ENCODE data around the gene RABGGTB. TPM values are rescaled to one million over a fixed set of nuclear protein-coding genes. Genes with fewer than 3 reads are reported as not detected.

Gene RABGGTB
- total RNA-seq, 1 experiment from 2014 or later: 162 TPM

GRCh38 chr1:75764057-75764655, 21.9 kb upstream of the RABGGTB start:
- Histone ChIP-seq H2BK20ac (ENCODE audit: low read depth, low read length, poor library complexity, severe bottlenecking) (no peak overlapping the region), H3K23ac (ENCODE audit: insufficient read length, low read depth, low read length) (no peak overlapping the region), H3K4me1 (ENCODE audit: insufficient read depth, low read length) (no peaks in the 10 kb centered on the region), H2BK15ac (ENCODE audit: low read depth, low read length) (no peak overlapping the region), H4K8ac (replicated peaks; ENCODE audit: insufficient read length, low read depth, low read length) (no peak overlapping the region), H4K20me1 (ENCODE audit: control insufficient read depth, insufficient read depth, insufficient read length) (no peaks in the 10 kb centered on the region), H3K79me1 (ENCODE audit: insufficient read depth, low read depth, low read length, poor library complexity, severe bottlenecking) (no peaks in the 10 kb centered on the region), H3K4ac (ENCODE audit: low read depth, low read length) (no peak overlapping the region), H3K9ac (ENCODE audit: extremely low read depth, insufficient read length, low read length) (no peak overlapping the region), H3K79me2 (ENCODE audit: insufficient read depth, low read length) (no peaks in the 10 kb centered on the region), H3K27ac (ENCODE audit: insufficient read length, low read depth, low read length) (no peak overlapping the region), H2BK120ac (ENCODE audit: low read depth, low read length, poor library complexity, severe bottlenecking) (no peak overlapping the region), H2AFZ (ENCODE audit: low read length) (no peak overlapping the region), H3K4me2 (ENCODE audit: insufficient read depth, insufficient read length, low read length) (no peak overlapping the region), H3K14ac (ENCODE audit: insufficient read depth, low read length) (no peak overlapping the region), H3K9me3 (ENCODE audit: control insufficient read depth, low read depth, low read length) (no peaks in the 10 kb centered on the region), H4K91ac (ENCODE audit: insufficient read length, low read depth, low read length) (no peak overlapping the region), H2BK5ac (ENCODE audit: insufficient read length, low read length) (no peak overlapping the region), H2BK12ac (ENCODE audit: insufficient read length, low read depth, low read length) (no peak overlapping the region), H4K5ac (ENCODE audit: insufficient read length, low read depth, low read length) (no peak overlapping the region), H3K27me3 (ENCODE audit: insufficient read depth, low read length) (no peaks in the 10 kb centered on the region), H3T11ph (ENCODE audit: low read length) (no peak overlapping the region), H2AK5ac (ENCODE audit: insufficient read length, low read length) (no peak overlapping the region), H3K56ac (ENCODE audit: insufficient read length, low read depth, low read length) (no peak overlapping the region), H3K23me2 (ENCODE audit: insufficient read length, low read depth, low read length, poor library complexity, severe bottlenecking) (no peaks in the 10 kb centered on the region), H3K18ac (ENCODE audit: insufficient read length, low read depth, low read length) (no peak overlapping the region)
- no peak for DNase-seq
- H3K36me3 Mint-ChIP-seq (ENCODE audit: insufficient read depth in 1 of 3, low read depth in 3 of 3): peaks cover under 1 to 11% (median 3%) of the 10 kb centered on the region in 3 experiments; a peak in 5 of 7 replicates
- no peaks in the 10 kb centered on the region for H3K9me3 Mint-ChIP-seq
- no peaks in the 10 kb centered on the region for H3K27me3 Mint-ChIP-seq (ENCODE audit: low read depth)
- peak overlapping the region in 1 of 3 experiments; percentile 52; a peak in 1 of 7 replicates for H3K27ac Mint-ChIP-seq
- H3K4me1 Mint-ChIP-seq: peaks cover 0 to 4% of the 10 kb centered on the region in 2 experiments; a peak in 1 of 4 replicates
- no peak overlapping the region for H3K4me3 Mint-ChIP-seq
- TF ChIP-seq, protein P1, sequence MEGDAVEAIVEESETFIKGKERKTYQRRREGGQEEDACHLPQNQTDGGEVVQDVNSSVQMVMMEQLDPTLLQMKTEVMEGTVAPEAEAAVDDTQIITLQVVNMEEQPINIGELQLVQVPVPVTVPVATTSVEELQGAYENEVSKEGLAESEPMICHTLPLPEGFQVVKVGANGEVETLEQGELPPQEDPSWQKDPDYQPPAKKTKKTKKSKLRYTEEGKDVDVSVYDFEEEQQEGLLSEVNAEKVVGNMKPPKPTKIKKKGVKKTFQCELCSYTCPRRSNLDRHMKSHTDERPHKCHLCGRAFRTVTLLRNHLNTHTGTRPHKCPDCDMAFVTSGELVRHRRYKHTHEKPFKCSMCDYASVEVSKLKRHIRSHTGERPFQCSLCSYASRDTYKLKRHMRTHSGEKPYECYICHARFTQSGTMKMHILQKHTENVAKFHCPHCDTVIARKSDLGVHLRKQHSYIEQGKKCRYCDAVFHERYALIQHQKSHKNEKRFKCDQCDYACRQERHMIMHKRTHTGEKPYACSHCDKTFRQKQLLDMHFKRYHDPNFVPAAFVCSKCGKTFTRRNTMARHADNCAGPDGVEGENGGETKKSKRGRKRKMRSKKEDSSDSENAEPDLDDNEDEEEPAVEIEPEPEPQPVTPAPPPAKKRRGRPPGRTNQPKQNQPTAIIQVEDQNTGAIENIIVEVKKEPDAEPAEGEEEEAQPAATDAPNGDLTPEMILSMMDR (conservative IDR thresholded peaks at IDR 0.05): no peak
- WGBS (ENCODE audit: extremely low coverage, insufficient read length, low lambda C conversion rate): no CpG with 5 or more reads among the region's 1 CpG
